NOMO-1 treated with dmso at 0.1 percent for 144 hours (cell line): ENCODE measurements around the gene PGA5.

Experiments used
- DNase-seq: peaks from one replicate; lab custom pipeline; 2025; ENCODE audit not compliant: unreplicated experiment; lab: John Stamatoyannopoulos, UW

The PGA5 gene

DNA sequence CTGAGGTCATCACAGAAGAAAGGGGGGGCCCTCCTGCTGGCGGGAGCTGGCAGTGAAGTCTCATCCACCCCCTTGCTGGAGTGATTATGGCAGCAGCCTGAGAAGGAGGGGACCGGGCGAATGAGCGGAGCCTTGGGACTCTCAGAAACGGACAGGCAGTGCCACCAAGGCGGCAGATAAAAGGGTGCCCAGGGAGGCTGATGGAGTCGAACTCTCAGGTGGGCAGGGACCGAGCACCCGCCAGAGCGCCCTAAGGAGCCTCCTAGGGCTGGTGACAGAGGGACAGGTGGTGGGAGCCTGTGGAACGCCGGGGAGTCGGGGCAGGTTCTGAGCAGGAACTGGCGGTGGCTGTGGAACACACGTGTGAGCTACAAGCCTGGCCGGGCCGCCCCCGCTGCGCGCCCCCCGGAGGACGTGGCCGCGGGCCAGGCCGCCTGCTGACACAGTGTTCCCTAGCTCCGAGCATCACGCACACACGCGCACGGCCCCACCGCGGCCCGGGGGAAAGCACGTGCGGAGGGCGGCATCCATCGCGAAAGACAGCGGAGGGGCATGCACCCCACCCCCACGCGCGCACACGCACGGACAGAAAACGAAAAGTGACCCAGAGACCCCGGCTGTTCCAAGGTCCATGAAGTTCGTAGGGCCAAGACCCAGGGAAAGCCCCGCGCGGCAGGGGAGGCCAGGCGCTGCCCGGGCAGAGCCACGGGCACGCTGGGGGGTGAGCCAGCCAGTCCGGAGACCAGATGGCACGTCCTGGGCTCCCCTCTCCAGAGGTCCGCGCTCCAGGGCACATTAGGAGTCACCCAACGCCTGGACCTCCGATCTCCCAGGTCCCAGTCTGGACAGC is 53.1 kb downstream of the PGA5 start:
- no peak for DNase-seq

GRCh38 chr11:61294717-61295595 is 54.0 kb downstream of the PGA5 start, which contains the start of gene VWCE:
TSS of gene VWCE (minus strand) at chr11:61295316. CDS start at chr11:61295037, 279 bp downstream.
- DNase-seq, result peak; percentile 45

GRCh38 chr11:61295596-61295926 is 54.6 kb downstream of the PGA5 start:
- DNase-seq, result no peak

DNA sequence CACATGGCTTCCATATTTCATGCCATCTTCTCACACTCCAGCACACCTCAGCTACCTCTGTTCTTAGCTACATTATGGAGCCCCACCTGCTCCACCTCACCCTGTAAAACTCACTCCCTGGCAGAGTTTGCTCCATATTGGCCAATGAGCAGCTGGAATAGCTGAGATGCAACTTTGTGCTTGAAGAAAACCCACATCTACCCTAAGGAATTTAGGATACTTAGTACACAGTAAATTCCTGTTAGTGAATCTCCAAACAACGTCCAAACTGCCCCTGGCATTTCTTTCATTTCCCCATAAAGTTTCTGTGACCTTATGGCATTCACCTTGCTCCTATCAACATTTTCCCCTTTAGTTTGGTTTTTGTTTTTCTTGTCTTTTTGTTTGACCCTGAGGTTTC is 56.4 kb downstream of the PGA5 start:
- no peak for DNase-seq

- DNase-seq, result no peak
Observed at GRCh38 chr11:61297746-61298145, 56.8 kb downstream of the PGA5 start.

DNA sequence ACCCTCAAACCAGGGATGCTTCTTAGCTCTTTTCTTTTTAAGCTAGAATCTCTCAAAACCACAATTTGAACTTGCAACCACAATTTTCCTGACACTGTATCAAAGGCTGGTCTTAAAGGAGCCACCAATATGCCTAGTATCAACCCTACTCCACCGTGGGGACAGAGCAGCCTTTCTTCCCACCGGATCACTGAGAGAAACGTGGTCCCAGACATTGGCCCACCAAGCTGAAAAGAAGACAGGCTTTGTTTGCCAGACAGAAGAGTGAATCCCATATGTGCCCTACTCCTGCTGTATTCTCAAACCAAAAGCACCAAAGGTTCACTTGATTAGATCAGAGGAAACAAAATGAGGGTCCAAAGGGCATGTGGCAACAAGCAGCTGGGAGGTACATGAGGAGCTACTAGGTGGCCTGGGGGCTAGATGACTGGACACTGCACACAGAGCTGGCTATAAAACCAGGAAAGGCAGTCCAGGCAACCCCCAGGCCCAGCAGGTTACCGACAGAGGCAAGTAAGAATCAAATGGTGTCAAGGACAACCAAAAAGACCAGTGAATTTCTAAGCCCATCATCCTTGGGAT is 57.8 kb downstream of the PGA5 start:
- DNase-seq, result no peak
